Pancreas (tissue), 10 donors: ENCODE measurements around the gene NEMP2. TPM values are rescaled to one million over a fixed set of nuclear protein-coding genes. Genes with fewer than 3 reads are reported as not detected.

Experiments used
- ATAC-seq, 4 donors: fragments of 200-7000 bp; cut with Tn5 transposase; one replicate each; pipeline versions ENCODE4 v1.8.0 to v1.9.1; 2020; ENCODE audit warnings: mild to moderate bottlenecking in 4 of 4, moderate library complexity in 4 of 4
- DNase-seq, 6 donors: peaks; one replicate each; pipeline ENCODE4 v3.0.0-alpha.2; 2020
- FAIRE-seq: peaks from 2 replicates; lab custom pipeline; 2012; peaks lifted over from hg19 to GRCh38; lab: Jason Lieb, UNC
- H3K27ac ChIP-seq, 4 donors: fragments of 200-600 bp; sonication (generic); 1 replicate in 3 of 4; 2 replicates in 1 of 4; pipeline versions ENCODE4 v1.5.0 to v1.8.0; 2020
- H3K27me3 ChIP-seq, 4 donors: fragments of 200-600 bp; one replicate each; pipeline ENCODE4 v1.8.0; 2021
- H3K36me3 ChIP-seq, 3 donors: fragments of 200-600 bp; sonication (generic) in 1 of 3; one replicate each; pipeline versions ENCODE4 v1.5.0 to v1.8.0; 2020 to 2021
- H3K4me1 ChIP-seq, 3 donors: fragments of 200-600 bp; one replicate each; pipeline ENCODE4 v1.8.0; 2021
- H3K4me3 ChIP-seq, 4 donors: fragments of 200-600 bp; sonication (generic) in 2 of 4; one replicate each; pipeline versions ENCODE4 v1.5.0 to v1.8.0; 2020 to 2021
- H3K9me3 ChIP-seq, 4 donors: fragments of 200-600 bp; one replicate each; pipeline ENCODE4 v1.8.0; 2021
- CTCF ChIP-seq, 4 donors: fragments of 200-600 bp; sonication (generic) in 3 of 4; IDR thresholded peaks; one replicate each; pipeline versions ENCODE4 v1.5.0 to v1.8.0; 2021; ENCODE audit warnings: antibody characterized with exemption in 4 of 4
- WGBS, 2 donors: extraction: QIAGEN DNeasy Blood & Tissue Kit; methylation state at CpG; one replicate each; pipeline ENCODE4 v1.1.7; 2013; 5-methylcytosine and 5-hydroxymethylcytosine counted together
- intact Hi-C, 3 donors: fragments of 100-400 bp; cut with DNase I; formaldehyde crosslinking; loops; one replicate each; pipeline versions ENCODE4 v1.11.1 to v1.14.2; 2022
- polyA plus RNA-seq, 2 donors: library from polyadenylated mRNA; stranded (reverse); fragments of 200-250 nt; gene quantifications; one replicate each; pipeline ENCODE4 v1.2.3, GENCODE V29; 2013
- total RNA-seq, 6 donors: library from RNA; stranded (reverse); fragmentation: NEBNext Ultra II Directional in 4 of 6; extraction: Animal tissue kit (Norgen Biotek cat#: 25700) in 4 of 6; gene quantifications; one replicate each; pipeline versions ENCODE4 v1.2.1 to v1.2.4, GENCODE V29; 2021 to 2023
- donor health status: healthy with polysubstance abuse.
- donor health status: DM: no; HTN: no; CAD: no; lungs with moderate emphysema.
- donor health status: DM: no; HTN: no; CAD: no.
- donor health status: control.
- donor health status: control.
- donor health status: Bipolar disorder and iron deficiency.
- donor health status: DM: yes; HTN: yes; CAD: no.
- donor health status: DM: no; HTN: no; CAD: no.
- donor health status: DM: no; HTN: no; CAD: no.
- donor health status: DM: yes; HTN: yes; CAD: no.

The NEMP2 gene
- total and polyA plus RNA-seq, 8 donors, result 0.42 to 3.1 (median 1.2) TPM

- FAIRE-seq (no peak), ATAC-seq (no peak), DNase-seq (no peak)
- H3K27me3 ChIP-seq, result no peaks in the 10 kb centered on the region
- no peaks in the 10 kb centered on the region for H3K4me1 ChIP-seq
- no peak for TF ChIP-seq CTCF (IDR thresholded peaks at IDR 0.05)
- no peaks in the 10 kb centered on the region for H3K36me3 ChIP-seq
- WGBS, 2 donors, result 91 to 95% methylated on average over 8 of the region's 8 CpGs
- intact Hi-C loops, result no loop called here
- H3K27ac ChIP-seq, result no peak overlapping the region
- no peaks in the 10 kb centered on the region for H3K9me3 ChIP-seq
- no peak overlapping the region for H3K4me3 ChIP-seq
Observed at GRCh38 chr2:190458352-190459107, 76.0 kb downstream of the NEMP2 start.

- no peak for FAIRE-seq
- H3K27me3 ChIP-seq, result no peaks in the 10 kb centered on the region
- no peaks in the 10 kb centered on the region for H3K36me3 ChIP-seq
- 93 to 100% methylated on average over 2 of the region's 2 CpGs for WGBS, 2 donors
- intact Hi-C loops, result no loop called here
- no peak overlapping the region for H3K27ac ChIP-seq
- no peak for TF ChIP-seq CTCF (IDR thresholded peaks at IDR 0.05)
- H3K4me1 ChIP-seq, result no peaks in the 10 kb centered on the region
- no peak overlapping the region for H3K4me3 ChIP-seq
- no peak for ATAC-seq
- DNase-seq, result no peak
- no peaks in the 10 kb centered on the region for H3K9me3 ChIP-seq
Observed at GRCh38 chr2:190457256-190457655, 77.3 kb downstream of the NEMP2 start.

- Histone ChIP-seq H3K4me1 (no peaks in the 10 kb centered on the region), H3K4me3 (no peak overlapping the region), H3K36me3 (no peaks in the 10 kb centered on the region), H3K27ac (no peak overlapping the region), H3K27me3 (no peaks in the 10 kb centered on the region), H3K9me3 (no peaks in the 10 kb centered on the region)
- intact Hi-C loops, result no loop called here
- WGBS, 2 donors, result 83 to 89% methylated on average over 7 of the region's 7 CpGs
- no peak for TF ChIP-seq CTCF (IDR thresholded peaks at IDR 0.05)
- ATAC-seq (no peak), FAIRE-seq (no peak), DNase-seq (no peak)
Observed at GRCh38 chr2:190456833-190457232, 77.7 kb downstream of the NEMP2 start.

GRCh38 chr2:190455358-190456095 is 79.0 kb downstream of the NEMP2 start:
- WGBS, 2 donors, result 91 to 92% methylated on average over 7 of the region's 7 CpGs
- no peaks in the 10 kb centered on the region for H3K27me3 ChIP-seq
- no peak overlapping the region for H3K27ac ChIP-seq
- intact Hi-C loops, result no loop called here
- DNase-seq (no peak), FAIRE-seq (no peak), ATAC-seq (no peak)
- TF ChIP-seq CTCF (IDR thresholded peaks at IDR 0.05), result no peak
- H3K4me1 ChIP-seq, result no peaks in the 10 kb centered on the region
- H3K4me3 ChIP-seq, result no peak overlapping the region
- H3K36me3 ChIP-seq, result no peaks in the 10 kb centered on the region
- no peaks in the 10 kb centered on the region for H3K9me3 ChIP-seq

GRCh38 chr2:190454795-190455194 is 79.7 kb downstream of the NEMP2 start:
- 97 to 98% methylated on average over 2 of the region's 2 CpGs for WGBS, 2 donors
- ATAC-seq, result no peak
- intact Hi-C loops, result no loop called here
- TF ChIP-seq CTCF (IDR thresholded peaks at IDR 0.05), result no peak
- H3K4me3 ChIP-seq, result no peak overlapping the region
- no peaks in the 10 kb centered on the region for H3K9me3 ChIP-seq
- H3K27me3 ChIP-seq, result no peaks in the 10 kb centered on the region
- no peaks in the 10 kb centered on the region for H3K36me3 ChIP-seq
- H3K4me1 ChIP-seq, result no peaks in the 10 kb centered on the region
- no peak for FAIRE-seq
- DNase-seq, result no peak
- H3K27ac ChIP-seq, result no peak overlapping the region
